Thoracic aorta (tissue), 2 donors: ENCODE measurements around the gene PISD. TPM values are rescaled to one million over a fixed set of nuclear protein-coding genes. Genes with fewer than 3 reads are reported as not detected.
A peak's percentile ranks its signal among the peaks of the same experiment; 100 is the strongest.

ENCODE experiments used
- ATAC-seq: fragments of 150-250 bp; one replicate; pipeline ENCODE4 v1.8.0; 2017; ENCODE audit warnings: low read depth; ENCODE audit not compliant: insufficient number of reproducible peaks, low FRiP score
- DNase-seq: peaks from one replicate; pipeline ENCODE4 v3.0.0-alpha.2; 2020; ENCODE audit warnings: low spot score
- H3K27ac ChIP-seq, 2 donors: fragments of 200-600 bp; sonication (generic); 1 replicate in 1 of 2; 2 replicates in 1 of 2; pipeline ENCODE4 v1.5.1; 2016; ENCODE audit warnings: mild to moderate bottlenecking in 2 of 2, moderate library complexity in 2 of 2
- H3K27me3 ChIP-seq: fragments of 200-600 bp; sonication (generic); replicated peaks from 2 replicates; pipeline ENCODE4 v1.6.0; 2016; ENCODE audit warnings: mild to moderate bottlenecking; ENCODE audit not compliant: insufficient read depth
- H3K36me3 ChIP-seq: fragments of 200-600 bp; sonication (generic); one replicate; pipeline ENCODE4 v1.5.1; 2016
- H3K4me1 ChIP-seq, 2 donors: fragments of 200-600 bp; sonication (generic); 1 replicate in 1 of 2; 2 replicates in 1 of 2; pipeline versions ENCODE4 v1.5.1 to v1.6.0; 2016; ENCODE audit warnings: low read depth in 2 of 2, mild to moderate bottlenecking in 1 of 2; ENCODE audit not compliant: control insufficient read depth in 1 of 2
- H3K4me3 ChIP-seq: fragments of 200-600 bp; sonication (generic); 2 replicates; pipeline ENCODE4 v1.5.1; 2016; ENCODE audit warnings: mild to moderate bottlenecking
- H3K9me3 ChIP-seq: fragments of 200-600 bp; sonication (generic); 2 replicates; pipeline ENCODE4 v1.5.1; 2016
- total RNA-seq, 2 donors: library from RNA; depleted of rRNA; stranded (reverse); fragments of >200 nt; gene quantifications; one replicate each; pipeline versions ENCODE4 v1.1.0 to v1.2.3, GENCODE V29; 2016
- TF ChIP-seq, protein P1 (sequence below): fragments of 200-600 bp; sonication (generic); IDR thresholded peaks from one replicate; pipeline ENCODE4 v1.5.1; 2019; ENCODE audit warnings: antibody characterized with exemption

PISD gene
- total RNA-seq, 2 donors from 2014 or later, result 41.4 to 54.9 TPM

DNA sequence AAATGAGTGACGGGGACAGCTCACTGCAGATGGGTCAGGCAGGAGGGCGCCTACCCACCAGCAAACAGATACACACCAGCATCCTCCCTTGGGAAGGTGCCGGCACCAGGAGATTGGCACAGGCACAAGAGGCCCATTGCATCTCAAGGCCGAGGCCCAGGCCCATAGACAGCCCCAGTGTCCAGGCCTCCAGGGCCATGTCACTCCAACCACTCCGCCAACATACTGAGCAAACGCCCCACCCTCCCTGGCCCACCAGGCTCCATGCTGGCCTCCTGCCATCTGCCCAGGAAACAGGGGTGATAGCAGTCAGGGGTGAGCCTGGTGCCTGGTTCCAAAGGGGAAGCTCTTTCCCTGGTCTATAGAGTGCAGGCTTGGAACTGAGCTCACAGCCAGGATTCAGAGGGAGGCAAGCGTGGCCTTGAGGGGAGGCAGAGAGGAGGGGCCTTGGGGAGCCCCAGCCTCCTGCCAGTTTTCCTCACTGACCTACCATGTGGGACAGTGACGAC lies 34.7 kb downstream of the PISD start:
- H3K27ac ChIP-seq, result no peak overlapping the region
- no peak for ATAC-seq

DNA sequence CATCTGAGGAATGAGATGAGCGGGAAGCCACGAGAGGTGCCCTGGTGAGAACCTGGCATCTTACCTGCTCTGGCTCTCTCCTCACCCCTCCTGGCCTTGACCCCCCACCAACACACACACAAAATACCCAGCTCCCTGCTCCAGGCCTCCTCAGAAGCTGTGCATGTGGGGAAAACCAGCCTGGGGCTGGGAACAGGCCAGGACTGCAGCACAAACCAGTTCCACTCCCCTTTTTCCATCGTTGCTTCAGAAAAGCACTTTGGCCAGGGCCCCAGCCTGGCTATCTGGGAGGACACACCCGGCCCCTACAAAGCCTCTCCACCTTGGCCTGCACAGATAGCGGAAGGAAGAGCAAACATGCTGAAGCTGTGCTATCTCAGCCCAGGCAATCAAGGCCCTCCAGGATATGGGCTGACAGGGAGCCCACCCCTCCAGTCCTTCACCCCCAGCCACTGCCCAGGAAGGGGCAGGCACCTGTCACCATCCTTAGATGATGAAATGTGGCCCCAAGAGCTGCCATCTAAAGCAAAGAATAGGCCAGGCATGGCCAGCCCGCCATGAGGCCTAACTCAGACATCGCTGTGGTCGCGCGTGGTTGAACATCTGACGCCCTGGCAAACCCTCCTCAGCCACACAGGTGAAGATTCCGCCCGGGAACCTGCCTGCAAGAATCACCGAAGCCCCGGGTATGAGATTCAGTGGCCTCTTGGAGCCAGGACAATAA lies 35.4 kb downstream of the PISD start:
- DNase-seq (no peak), ATAC-seq (no peak)
- Histone ChIP-seq H3K4me1 (peaks cover 13 to 42% of the 10 kb centered on the region in 2 donors), H3K27me3 (no peaks in the 10 kb centered on the region), H3K4me3 (no peak overlapping the region), H3K27ac (peak overlapping the region in 1 of 2 donors; percentile 27), H3K36me3 (peaks cover 7% of the 10 kb centered on the region), H3K9me3 (no peaks in the 10 kb centered on the region)
- TF ChIP-seq, protein P1, sequence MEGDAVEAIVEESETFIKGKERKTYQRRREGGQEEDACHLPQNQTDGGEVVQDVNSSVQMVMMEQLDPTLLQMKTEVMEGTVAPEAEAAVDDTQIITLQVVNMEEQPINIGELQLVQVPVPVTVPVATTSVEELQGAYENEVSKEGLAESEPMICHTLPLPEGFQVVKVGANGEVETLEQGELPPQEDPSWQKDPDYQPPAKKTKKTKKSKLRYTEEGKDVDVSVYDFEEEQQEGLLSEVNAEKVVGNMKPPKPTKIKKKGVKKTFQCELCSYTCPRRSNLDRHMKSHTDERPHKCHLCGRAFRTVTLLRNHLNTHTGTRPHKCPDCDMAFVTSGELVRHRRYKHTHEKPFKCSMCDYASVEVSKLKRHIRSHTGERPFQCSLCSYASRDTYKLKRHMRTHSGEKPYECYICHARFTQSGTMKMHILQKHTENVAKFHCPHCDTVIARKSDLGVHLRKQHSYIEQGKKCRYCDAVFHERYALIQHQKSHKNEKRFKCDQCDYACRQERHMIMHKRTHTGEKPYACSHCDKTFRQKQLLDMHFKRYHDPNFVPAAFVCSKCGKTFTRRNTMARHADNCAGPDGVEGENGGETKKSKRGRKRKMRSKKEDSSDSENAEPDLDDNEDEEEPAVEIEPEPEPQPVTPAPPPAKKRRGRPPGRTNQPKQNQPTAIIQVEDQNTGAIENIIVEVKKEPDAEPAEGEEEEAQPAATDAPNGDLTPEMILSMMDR, result no peak

More for the DNA sequence above, 34.7 kb downstream of the PISD start:
- Histone ChIP-seq H3K4me1 (peaks cover 13 to 42% of the 10 kb centered on the region in 2 donors), H3K4me3 (no peak overlapping the region), H3K27me3 (no peaks in the 10 kb centered on the region), H3K9me3 (no peaks in the 10 kb centered on the region), H3K36me3 (peaks cover 7% of the 10 kb centered on the region)
- DNase-seq, result no peak
- TF ChIP-seq, protein P1, result no peak

DNA sequence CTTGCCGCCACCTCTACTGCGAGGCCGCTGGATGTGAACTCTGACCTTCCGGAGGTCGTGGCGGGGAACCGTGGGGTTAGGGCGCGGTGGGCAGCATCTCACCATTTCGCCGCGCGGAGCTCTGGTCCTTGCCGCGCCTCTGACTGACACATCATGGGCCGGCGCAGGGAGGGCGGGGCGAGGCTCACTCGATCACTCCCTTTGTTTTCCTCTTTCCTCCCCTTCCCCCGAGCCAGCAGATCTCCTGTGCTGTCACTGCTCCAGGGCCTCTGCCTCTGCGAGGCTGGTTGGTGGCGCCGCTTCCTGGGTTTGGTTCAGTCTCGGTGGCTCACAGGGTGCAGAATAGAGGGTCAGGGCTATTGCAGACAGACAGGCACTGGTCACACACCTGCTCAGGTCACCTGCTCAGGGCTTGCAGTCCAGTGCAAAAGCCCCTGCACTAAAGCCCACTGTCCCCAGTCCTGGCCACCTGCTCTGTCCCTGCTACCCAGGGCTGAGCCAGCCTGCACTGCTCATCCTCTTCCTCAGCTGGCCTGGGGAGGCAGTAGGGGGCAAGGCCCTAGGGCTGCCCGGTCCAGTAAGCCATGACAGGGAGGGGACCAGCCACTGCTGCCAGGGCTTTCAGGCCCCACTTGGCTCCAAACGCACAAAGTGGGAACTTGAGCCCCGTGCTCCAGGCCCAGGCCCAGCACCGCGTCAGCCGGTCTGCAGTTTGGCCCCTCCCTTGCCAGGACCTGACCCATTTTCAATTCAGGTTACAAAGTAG lies 36.2 kb downstream of the PISD start:
- H3K4me3 ChIP-seq, result peak overlapping the region; percentile 5

DNA sequence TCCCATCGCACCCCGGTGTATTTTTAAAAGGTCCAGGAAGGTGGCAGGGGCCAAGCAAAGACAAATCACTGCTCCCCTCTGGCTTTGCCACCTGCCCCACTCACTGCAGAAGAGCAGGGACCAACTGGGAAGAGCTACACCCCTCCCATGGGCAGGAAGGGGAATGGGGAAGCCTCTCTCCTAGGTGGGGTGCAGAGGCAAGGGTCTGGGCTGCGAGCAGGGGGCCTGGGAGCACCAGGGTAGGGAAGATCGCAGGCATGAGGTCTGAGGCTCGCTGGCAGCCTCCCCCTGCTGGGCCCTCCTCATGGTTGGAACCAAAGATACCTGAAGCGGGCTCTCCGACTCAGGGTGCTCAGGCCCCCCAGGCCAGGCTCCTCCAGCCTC lies 36.8 kb downstream of the PISD start:
- TF ChIP-seq, protein P1, result no peak
- DNase-seq (no peak), ATAC-seq (no peak)
- Histone ChIP-seq H3K9me3 (no peaks in the 10 kb centered on the region), H3K36me3 (peaks cover 13% of the 10 kb centered on the region), H3K4me1 (peaks cover 9 to 42% of the 10 kb centered on the region in 2 donors), H3K27ac (no peak overlapping the region), H3K4me3 (peak overlapping the region; percentile 5), H3K27me3 (no peaks in the 10 kb centered on the region)

More for the DNA sequence above, 36.2 kb downstream of the PISD start:
- no peak for DNase-seq
- TF ChIP-seq, protein P1, result no peak
- Histone ChIP-seq H3K27ac (peak overlapping the region; percentile 10 to 11), H3K9me3 (no peaks in the 10 kb centered on the region), H3K4me1 (peaks cover 9 to 42% of the 10 kb centered on the region in 2 donors), H3K36me3 (peaks cover 7% of the 10 kb centered on the region), H3K27me3 (no peaks in the 10 kb centered on the region)
- ATAC-seq, result no peak

DNA sequence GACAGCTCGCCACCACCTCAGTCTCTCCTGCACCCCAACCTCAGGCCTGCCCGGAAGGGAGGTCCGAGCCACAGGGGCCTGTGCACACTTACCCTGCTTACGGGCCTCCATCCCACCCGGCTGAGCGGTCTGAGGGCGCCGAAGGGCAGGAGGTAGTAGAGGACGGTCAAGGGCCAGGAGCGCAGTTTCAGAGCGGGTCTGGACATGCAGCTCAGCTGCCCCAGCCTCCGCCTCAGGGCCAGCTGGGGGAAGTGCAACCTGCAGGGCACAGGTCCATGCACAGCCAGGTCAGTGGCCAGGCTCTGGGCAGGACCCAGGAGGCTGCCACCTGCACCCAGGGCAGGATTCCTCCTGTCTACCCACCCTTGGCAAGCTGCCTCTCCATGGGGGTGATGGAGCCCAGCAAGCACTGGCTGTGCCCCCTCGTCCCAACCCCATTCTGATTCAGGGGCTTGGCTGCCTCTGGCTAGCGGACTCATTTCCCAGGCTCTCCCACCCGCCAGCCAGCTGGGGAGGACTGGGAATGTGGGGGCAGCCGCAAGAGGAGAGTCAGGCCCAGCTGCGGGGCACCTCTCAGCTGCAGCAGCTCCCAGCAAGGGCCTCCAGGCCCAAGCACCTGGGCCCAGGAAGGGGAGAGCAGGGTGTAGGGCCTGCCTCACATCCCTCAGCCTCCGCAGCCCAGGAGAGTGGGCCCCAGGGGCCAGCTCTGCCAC lies 38.3 kb downstream of the PISD start:
- no peaks in the 10 kb centered on the region for H3K27me3 ChIP-seq
- DNase-seq (no peak), ATAC-seq (no peak)
- H3K27ac ChIP-seq, result no peak overlapping the region
- H3K9me3 ChIP-seq, result no peaks in the 10 kb centered on the region
- H3K4me3 ChIP-seq, result no peak overlapping the region
- TF ChIP-seq, protein P1, result no peak
- peaks cover 25% of the 10 kb centered on the region for H3K36me3 ChIP-seq
- peaks cover 2 to 27% of the 10 kb centered on the region in 2 donors for H3K4me1 ChIP-seq
